Measurements from ENCODE around the gene CEP55.

DNA sequence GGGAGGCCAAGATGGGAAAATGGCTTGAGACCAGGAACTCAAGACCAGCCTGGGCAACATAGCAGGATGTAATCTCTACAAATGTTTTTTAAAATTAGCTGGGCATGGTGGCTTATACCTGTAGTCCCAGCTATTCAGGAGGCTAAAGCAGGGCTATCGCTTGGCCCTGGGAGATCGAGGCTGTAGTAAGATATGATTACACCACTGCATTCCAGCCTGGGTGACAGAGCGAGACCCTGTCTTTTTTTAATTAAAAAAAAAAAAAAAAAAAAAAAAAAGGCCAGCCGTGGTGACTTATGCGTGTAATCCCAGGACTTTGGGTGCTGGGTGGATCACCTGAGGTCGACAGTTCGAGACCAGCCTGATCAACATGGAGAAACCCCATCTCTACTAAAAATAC, 41.7 kb upstream of the CEP55 start:
- TF ChIP-seq CTCF (IDR thresholded peaks at IDR 0.05; ENCODE audit: low read length) (no peak), EZH2 (optimal IDR thresholded peaks at IDR 0.05; ENCODE audit: low read depth, low read length) (no peak), EZH2phosphoT487 (IDR thresholded peaks at IDR 0.05; ENCODE audit: low read length) (no peak)

Measured in MM.1S (cell line).